Measurements from ENCODE around the gene LGMN.

DNA sequence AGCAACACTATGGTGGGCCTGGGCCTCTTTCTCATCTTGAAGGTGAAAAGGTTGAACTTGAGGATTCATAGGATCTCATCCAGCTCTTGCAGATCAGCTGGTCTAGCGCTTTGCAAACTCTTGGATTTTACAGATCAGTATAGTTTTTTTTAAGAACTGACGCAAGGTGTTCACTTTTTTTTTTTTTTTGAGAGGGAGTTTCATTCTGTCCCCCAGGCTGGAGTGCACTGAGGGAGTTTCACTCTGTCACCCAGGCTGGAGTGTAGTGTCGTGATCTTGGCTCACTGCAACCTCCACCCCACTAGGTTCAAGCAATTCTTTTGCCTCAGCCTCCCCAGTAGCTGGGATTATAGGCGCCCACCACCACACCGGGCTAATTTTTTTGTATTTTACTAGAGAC, 20.4 kb upstream of the LGMN start:
- TF ChIP-seq, protein P1, sequence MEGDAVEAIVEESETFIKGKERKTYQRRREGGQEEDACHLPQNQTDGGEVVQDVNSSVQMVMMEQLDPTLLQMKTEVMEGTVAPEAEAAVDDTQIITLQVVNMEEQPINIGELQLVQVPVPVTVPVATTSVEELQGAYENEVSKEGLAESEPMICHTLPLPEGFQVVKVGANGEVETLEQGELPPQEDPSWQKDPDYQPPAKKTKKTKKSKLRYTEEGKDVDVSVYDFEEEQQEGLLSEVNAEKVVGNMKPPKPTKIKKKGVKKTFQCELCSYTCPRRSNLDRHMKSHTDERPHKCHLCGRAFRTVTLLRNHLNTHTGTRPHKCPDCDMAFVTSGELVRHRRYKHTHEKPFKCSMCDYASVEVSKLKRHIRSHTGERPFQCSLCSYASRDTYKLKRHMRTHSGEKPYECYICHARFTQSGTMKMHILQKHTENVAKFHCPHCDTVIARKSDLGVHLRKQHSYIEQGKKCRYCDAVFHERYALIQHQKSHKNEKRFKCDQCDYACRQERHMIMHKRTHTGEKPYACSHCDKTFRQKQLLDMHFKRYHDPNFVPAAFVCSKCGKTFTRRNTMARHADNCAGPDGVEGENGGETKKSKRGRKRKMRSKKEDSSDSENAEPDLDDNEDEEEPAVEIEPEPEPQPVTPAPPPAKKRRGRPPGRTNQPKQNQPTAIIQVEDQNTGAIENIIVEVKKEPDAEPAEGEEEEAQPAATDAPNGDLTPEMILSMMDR (IDR thresholded peaks at IDR 0.05 in 2 of 3, conservative IDR thresholded peaks at IDR 0.05 in 1 of 3; ENCODE audit: insufficient read depth in 2 of 3, low read depth in 1 of 3, low read length in 3 of 3): no peak
- TF ChIP-seq, protein P2, sequence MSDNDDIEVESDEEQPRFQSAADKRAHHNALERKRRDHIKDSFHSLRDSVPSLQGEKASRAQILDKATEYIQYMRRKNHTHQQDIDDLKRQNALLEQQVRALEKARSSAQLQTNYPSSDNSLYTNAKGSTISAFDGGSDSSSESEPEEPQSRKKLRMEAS (CRISPR knock-in tag; IDR thresholded peaks at IDR 0.05): no peak
- TF ChIP-seq, protein P3, sequence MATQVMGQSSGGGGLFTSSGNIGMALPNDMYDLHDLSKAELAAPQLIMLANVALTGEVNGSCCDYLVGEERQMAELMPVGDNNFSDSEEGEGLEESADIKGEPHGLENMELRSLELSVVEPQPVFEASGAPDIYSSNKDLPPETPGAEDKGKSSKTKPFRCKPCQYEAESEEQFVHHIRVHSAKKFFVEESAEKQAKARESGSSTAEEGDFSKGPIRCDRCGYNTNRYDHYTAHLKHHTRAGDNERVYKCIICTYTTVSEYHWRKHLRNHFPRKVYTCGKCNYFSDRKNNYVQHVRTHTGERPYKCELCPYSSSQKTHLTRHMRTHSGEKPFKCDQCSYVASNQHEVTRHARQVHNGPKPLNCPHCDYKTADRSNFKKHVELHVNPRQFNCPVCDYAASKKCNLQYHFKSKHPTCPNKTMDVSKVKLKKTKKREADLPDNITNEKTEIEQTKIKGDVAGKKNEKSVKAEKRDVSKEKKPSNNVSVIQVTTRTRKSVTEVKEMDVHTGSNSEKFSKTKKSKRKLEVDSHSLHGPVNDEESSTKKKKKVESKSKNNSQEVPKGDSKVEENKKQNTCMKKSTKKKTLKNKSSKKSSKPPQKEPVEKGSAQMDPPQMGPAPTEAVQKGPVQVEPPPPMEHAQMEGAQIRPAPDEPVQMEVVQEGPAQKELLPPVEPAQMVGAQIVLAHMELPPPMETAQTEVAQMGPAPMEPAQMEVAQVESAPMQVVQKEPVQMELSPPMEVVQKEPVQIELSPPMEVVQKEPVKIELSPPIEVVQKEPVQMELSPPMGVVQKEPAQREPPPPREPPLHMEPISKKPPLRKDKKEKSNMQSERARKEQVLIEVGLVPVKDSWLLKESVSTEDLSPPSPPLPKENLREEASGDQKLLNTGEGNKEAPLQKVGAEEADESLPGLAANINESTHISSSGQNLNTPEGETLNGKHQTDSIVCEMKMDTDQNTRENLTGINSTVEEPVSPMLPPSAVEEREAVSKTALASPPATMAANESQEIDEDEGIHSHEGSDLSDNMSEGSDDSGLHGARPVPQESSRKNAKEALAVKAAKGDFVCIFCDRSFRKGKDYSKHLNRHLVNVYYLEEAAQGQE (IDR thresholded peaks at IDR 0.05; ENCODE audit: borderline replicate concordance): no peak
- TF ChIP-seq, protein P3 (CRISPR knock-in tag; IDR thresholded peaks at IDR 0.05; ENCODE audit: low read depth): no peak
- no peak for TF ChIP-seq RB1 (IDR thresholded peaks at IDR 0.05; ENCODE audit: low read depth)
- TF ChIP-seq PRMT5 (CRISPR knock-in tag; IDR thresholded peaks at IDR 0.05): no peak
- no peak for TF ChIP-seq RBM22 (IDR thresholded peaks at IDR 0.05; ENCODE audit: low read depth, low read length, poor library complexity, severe bottlenecking)
- no peak for TF ChIP-seq KLF16 (IDR thresholded peaks at IDR 0.05)
